HG03442 (cell line): ENCODE results near the gene LRRC53.

Experiments
- ATAC-seq: cut with Tn5 transposase; IDR thresholded peaks from one replicate; pipeline ENCODE4 v1.9.1; 2021; ENCODE audit warnings: mild to moderate bottlenecking, moderate library complexity; ENCODE audit not compliant: unreplicated experiment

LRRC53 gene

GRCh38 chr1:74512170-74512915, at the start of gene LRRC53:
TSS of gene LRRC53 (minus strand) at chr1:74512611. CDS start at chr1:74483349, 29,262 bp downstream.
- no peak for ATAC-seq

DNA sequence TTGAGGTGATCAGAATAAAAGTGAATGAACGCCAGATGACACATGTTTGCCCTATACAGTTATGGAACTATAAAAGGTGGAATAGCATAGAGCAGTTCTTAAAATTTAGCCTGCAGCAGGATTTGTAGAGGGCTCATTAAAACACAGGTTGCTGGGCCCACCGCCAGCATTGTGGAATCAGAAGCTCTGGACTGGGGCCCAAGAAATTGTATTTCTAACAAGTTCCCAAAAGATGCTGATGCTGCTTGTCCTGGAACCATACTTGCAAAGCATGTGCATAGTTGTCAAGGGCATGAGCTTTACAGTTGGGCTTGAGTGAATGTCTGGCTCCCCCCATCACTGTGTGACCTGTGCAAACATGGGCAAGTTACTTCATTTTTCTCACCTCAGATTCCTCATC, 37.5 kb upstream of the LRRC53 start:
- no peak for ATAC-seq

DNA sequence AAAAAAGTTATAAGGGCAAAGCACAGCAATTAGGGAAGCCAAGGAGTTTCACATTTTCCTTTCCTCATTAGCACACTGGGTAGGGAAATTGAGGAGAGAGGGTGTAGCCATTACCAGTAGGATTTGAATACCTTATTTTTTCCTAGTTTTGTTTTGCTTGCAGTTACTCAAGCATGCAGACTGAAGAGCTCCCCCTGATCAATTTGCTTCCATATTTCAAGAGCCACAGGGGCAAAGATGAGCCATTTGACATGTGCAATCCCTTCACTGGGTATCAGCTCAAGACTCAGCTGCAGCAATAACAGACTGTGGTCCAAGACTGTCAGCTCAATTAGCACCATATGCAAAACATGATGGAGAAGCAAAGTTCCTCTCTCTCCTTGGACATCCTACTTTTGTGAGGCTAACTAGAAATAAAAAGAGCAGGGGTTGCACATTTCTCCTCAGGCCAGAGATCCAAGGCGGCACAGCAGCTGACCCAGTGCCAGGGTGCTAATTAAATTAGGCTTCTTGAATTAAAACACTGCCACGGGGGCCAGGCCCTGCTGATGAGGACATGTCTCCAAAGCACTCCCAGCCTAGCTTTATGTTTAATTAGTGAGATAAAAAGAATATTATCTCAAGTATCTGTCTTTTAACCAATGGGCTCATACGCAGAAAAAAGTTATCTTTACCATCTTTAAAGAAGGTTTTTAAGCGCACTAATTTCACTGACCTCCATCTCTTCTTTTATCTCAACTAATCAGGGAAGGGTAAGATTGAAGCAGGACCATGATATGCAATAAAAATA, 36.7 kb upstream of the LRRC53 start:
- ATAC-seq = no peak

DNA sequence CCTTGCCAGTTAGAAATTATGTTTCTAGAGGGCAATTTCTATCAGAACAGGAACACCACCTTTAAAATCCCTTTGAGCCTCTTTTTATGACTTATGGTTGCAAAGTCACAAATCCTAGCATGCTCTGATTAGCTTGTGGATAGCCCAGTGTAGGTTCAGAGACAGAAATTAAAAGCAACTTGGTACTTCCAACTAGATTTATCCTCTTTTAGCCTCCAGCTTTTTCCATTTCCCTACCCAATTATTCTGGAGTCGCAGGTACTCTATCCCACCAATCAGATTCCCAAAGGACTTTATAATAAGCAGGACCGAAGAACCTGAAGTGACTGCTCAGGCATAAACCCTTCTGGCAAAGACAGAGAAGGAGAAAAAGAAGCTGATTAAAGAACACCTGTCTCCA, 33.4 kb upstream of the LRRC53 start:
- ATAC-seq = no peak

DNA sequence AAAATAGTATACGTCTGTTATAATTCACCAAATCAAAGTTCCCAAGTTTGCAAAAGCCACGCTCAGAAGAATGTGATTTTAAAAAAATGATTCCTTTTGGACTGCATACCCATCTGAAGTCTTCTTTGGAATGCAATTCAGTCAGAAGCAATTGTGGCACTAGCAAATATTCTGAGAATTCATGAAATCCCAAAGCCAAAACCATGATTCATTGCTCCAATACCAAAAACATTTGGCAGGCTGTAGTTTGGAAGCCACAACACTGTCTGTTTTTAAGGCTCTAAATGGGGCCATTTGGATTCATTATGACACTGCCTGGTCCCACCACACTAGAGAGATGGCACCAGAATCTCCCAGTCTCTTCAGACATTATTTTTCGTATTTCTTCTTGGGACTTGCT, 21.8 kb upstream of the LRRC53 start:
- no peak for ATAC-seq

- no peak for ATAC-seq
These were observed 19.4 kb upstream of the LRRC53 start for GRCh38 chr1:74531796-74532195.

DNA sequence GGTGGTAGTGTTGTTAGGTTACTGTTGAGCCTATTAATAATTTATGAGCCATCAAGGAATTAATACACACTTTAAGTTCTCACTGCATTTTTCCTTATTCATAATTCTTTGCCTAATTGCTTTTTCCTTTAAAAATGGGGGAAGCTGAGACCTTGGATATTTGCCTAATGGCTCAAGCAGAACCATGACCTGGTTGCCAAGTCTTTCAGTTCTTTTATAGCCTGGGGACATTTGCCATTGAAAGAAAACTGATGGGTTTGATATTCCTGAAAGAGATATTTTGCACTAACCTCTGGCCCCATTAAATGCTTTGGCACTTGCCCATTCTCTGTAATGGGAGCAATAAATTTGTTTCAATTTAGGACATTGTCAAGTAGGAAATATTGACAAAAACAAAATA, 18.5 kb upstream of the LRRC53 start:
- ATAC-seq = no peak

DNA sequence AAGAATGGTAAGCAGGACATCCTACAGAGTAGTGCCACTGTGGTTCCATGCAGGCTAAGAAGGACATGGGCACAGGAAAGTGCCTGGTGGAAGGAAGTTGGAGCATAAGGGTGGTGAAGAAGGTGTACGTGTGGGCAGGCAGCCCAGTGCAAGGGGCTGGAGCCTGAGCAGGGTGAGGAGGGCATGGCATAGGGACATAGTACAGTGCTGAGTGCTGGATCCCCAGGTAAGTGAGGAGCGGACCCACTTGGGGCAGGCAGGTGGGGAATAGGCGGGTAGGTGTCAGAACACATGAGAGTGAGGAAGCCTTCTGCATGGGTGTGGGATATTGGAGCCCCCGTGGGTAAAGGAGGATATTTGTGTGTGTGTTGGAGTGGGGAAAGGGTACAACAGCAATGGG, 15.7 kb upstream of the LRRC53 start:
- no peak for ATAC-seq

GRCh38 chr1:74526708-74527107, 14.3 kb upstream of the LRRC53 start:
- ATAC-seq = no peak

- no peak for ATAC-seq
These were observed 11.6 kb upstream of the LRRC53 start for GRCh38 chr1:74523873-74524480.

- no peak for ATAC-seq
These were observed 9.7 kb upstream of the LRRC53 start for GRCh38 chr1:74522148-74522547.

- peak; percentile 83 for ATAC-seq
These were observed 5.2 kb upstream of the LRRC53 start for GRCh38 chr1:74517599-74518051.

- ATAC-seq = no peak
These were observed 1.2 kb upstream of the LRRC53 start for GRCh38 chr1:74513411-74514300.

- no peak for ATAC-seq
These were observed 4.0 kb downstream of the LRRC53 start for GRCh38 chr1:74508449-74508848.

- ATAC-seq = no peak
These were observed 6.3 kb downstream of the LRRC53 start for GRCh38 chr1:74505928-74506710.

- no peak for ATAC-seq
These were observed 7.4 kb downstream of the LRRC53 start for GRCh38 chr1:74504933-74505512.

DNA sequence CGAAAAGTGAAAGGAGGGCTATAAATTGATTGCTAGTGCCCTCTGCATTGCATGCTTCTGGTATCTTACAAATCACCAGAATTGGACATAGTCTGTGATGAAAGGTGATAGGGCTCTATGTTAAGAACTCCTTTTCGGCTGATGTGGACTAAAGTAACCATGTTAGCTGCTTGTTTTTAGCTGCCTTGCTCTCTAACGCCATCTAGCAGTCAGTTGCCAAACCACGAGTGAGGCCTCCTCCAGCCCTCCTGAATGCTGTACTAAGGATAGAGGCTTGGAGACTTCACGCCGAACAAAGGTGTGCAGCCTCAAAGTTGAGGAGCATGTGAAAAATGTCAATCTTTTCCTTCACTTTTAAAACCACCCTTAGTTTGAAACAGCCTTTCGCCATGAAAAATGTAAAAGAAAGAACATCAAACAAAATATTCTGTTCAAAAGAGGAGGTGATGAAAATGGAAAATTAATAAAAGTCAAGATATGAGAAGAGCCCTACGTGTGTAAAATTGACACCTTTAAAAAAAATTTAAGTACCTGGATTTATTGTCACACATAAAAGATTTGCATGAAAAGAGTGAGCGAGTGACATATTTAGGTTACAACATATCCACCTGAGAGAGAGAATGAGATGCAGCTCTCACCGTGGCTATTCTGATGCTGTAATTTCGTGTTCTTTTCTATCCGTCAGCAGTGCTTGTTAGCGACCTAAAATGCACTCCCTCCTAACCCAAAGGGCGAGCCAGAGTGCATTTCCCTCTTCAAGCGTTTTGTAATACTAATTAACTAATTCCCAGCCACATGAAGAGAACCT, 8.1 kb downstream of the LRRC53 start:
- peak; percentile 94 for ATAC-seq

DNA sequence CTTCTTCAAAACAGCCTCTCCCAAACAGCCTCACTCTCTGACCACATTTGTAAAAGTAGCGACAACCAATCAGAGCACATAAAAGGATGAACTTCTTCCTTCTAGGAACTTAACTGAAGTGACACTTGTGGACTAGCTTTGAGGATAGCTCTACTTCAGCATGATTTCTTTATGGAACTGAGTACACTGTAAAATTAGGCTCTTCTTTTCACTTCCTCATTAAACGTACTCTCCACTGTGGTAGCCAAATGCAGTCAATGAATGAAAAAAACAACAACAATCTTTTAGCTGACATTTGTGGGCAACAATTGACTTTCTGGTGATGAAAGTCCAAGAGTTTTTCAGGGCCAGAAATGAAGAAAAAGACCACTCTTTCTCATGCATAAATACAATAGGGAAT, 9.6 kb downstream of the LRRC53 start:
- ATAC-seq = no peak

- no peak for ATAC-seq
These were observed 10.0 kb downstream of the LRRC53 start for GRCh38 chr1:74502432-74502831.
